Heart left ventricle (tissue), 16 donors: Measurements from ENCODE around the gene CTU2. TPM values are rescaled to one million over a fixed set of nuclear protein-coding genes. Genes with fewer than 3 reads are reported as not detected.
A peak's percentile ranks its signal among the peaks of the same experiment; 100 is the strongest.

Experiments
- ATAC-seq, 4 donors: fragments of 200-7000 bp; cut with Tn5 transposase; one replicate each; pipeline ENCODE4 v1.9.1; 2020 to 2022; ENCODE audit warnings: moderate library complexity in 4 of 4, mild to moderate bottlenecking in 3 of 4, moderate number of reproducible peaks in 1 of 4
- DNase-seq, 5 donors: peaks; one replicate each; pipeline ENCODE4 v3.0.0-alpha.2; 2020
- H3K27ac ChIP-seq, 12 donors: fragments of 200-600 bp; sonication (generic) in 4 of 12; one replicate each; pipeline versions ENCODE4 v1.5.0 to v1.8.0; 2016 to 2022; ENCODE audit warnings: mild to moderate bottlenecking in 2 of 12
- H3K27me3 ChIP-seq, 9 donors: fragments of 200-600 bp; sonication (generic) in 2 of 9; one replicate each; pipeline versions ENCODE4 v1.5.1 to v1.8.0; 2016 to 2022; ENCODE audit warnings: mild to moderate bottlenecking in 3 of 9
- H3K36me3 ChIP-seq, 9 donors: fragments of 200-600 bp; sonication (generic) in 2 of 9; one replicate each; pipeline versions ENCODE4 v1.5.0 to v1.8.0; 2018 to 2022; ENCODE audit warnings: mild to moderate bottlenecking in 2 of 9
- H3K4me1 ChIP-seq, 12 donors: fragments of 200-600 bp; sonication (generic) in 4 of 12; one replicate each; pipeline versions ENCODE4 v1.5.0 to v1.8.0; 2016 to 2022; ENCODE audit warnings: mild to moderate bottlenecking in 3 of 12
- H3K4me3 ChIP-seq, 12 donors: fragments of 200-600 bp; sonication (generic) in 4 of 12; one replicate each; pipeline versions ENCODE4 v1.5.0 to v1.8.0; 2017 to 2022; ENCODE audit warnings: mild to moderate bottlenecking in 9 of 12, moderate library complexity in 4 of 12
- H3K9me3 ChIP-seq, 12 donors: fragments of 200-600 bp; sonication (generic) in 4 of 12; one replicate each; pipeline versions ENCODE4 v1.5.0 to v1.8.0; 2016 to 2022; ENCODE audit warnings: mild to moderate bottlenecking in 1 of 12
- POLR2A ChIP-seq, 2 donors: fragments of 450-650 bp; IDR thresholded peaks; one replicate each; pipeline ENCODE4 v1.6.1; 2017; ENCODE audit warnings: antibody characterized with exemption in 2 of 2, mild to moderate bottlenecking in 2 of 2, moderate library complexity in 2 of 2
- WGBS, 4 donors: extraction: QIAGEN DNeasy Blood & Tissue Kit in 2 of 4; methylation state at CpG; one replicate each; pipeline versions ENCODE4 v1.1.5 to v1.1.7; 2013 to 2018; 5-methylcytosine and 5-hydroxymethylcytosine counted together
- intact Hi-C, 10 donors: fragments of 100-400 bp; cut with DNase I; formaldehyde crosslinking; loops; one replicate each; pipeline versions ENCODE4 v1.11.1 to v1.14.2; 2022
- polyA plus RNA-seq, 2 donors: library from polyadenylated mRNA; stranded (reverse); fragments of 200-250 nt; gene quantifications; one replicate each; pipeline ENCODE4 v1.2.3, GENCODE V29; 2013
- total RNA-seq, 9 donors: library from RNA; depleted of rRNA in 2 of 9; stranded (reverse); fragments of >200 nt in 2 of 9; fragmentation: NEBNext Ultra II Directional in 3 of 9; extraction: Animal tissue kit (Norgen Biotek cat#: 25700) in 3 of 9; gene quantifications; one replicate each; pipeline versions ENCODE4 v1.1.0 to v1.2.4, GENCODE V29; 2016 to 2023
- TF ChIP-seq, protein P1 (sequence below), 12 donors: fragments of 200-600 bp; sonication (generic) in 4 of 12; IDR thresholded peaks; one replicate each; pipeline versions ENCODE4 v1.5.0 to v1.8.0; 2018 to 2022; ENCODE audit warnings: antibody characterized with exemption in 12 of 12, mild to moderate bottlenecking in 5 of 12
- donor health status: ischemic (EF 13 %, LVEDD 7.1; RV severe dilation, severe dysfunction).
- donor health status: healthy with polysubstance abuse.
- donor health status: DM: no; HTN: yes; CAD: no.
- donor health status: DM: no; HTN: no; CAD: no.
- donor health status: ischemic (EF 25% LVEDD 6.9; RV normal size, moderate dysfunction).
- donor health status: ischemic (EF 25% LVEDD 5.7; RV mildly dilated, moderate dysfunction).
- donor health status: healthy.
- donor health status: DM: yes; HTN: yes; CAD: no.
- donor health status: ischemic (EF 35%, LVEDD 5.7; RV mildly dilated, moderate dysfunction).
- donor health status: nonischemic (EF 11% LVEDD 7.7; RV severe dilation, severe dysfunction).
- donor health status: DM: yes; HTN: yes; CAD: no.
- donor health status: PGD.
- donor health status: ischemic (EF 29% LVEDD 5.4; RV normal size, mild dysfunction).
- donor health status: nonischemic (EF 23%, LVEDD 6.1; RV moderate dilation, normal function).

CTU2 gene
- total and polyA plus RNA-seq, 11 donors, result 6.5 to 20.8 (median 13.0) TPM

DNA sequence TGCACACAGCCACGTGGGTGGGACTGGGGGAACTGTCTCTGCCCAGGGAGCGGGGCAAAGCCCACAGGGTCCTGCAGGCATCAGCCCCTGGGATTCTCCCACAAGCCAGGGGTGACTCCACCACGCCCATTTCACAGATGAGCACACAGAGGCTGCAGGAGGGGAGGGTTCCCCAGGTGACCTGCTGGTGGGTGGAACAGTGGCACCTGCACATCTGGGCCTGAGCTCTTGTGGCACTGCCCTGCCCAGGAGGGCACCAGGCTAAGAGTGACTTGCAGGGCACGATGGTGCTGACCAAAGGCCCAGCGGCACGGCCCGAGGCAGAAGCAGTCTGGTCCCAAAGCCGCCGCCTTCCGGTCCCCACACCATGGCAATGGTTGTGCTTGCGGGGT, 54.8 kb downstream of the CTU2 start:
- peaks cover 0 to 15% (median 0%) of the 10 kb centered on the region in 12 donors for H3K9me3 ChIP-seq
- H3K27me3 ChIP-seq, result no peaks in the 10 kb centered on the region
- ATAC-seq (no peak), DNase-seq (no peak)
- peak overlapping the region in 1 of 12 donors; percentile 92 for H3K27ac ChIP-seq
- WGBS, 4 donors, result 90 to 95% (median 95%) methylated on average over 10 to 11 of the region's 11 CpGs
- H3K4me1 ChIP-seq, result peaks cover 0 to 30% (median 14%) of the 10 kb centered on the region in 12 donors
- no peak overlapping the region for H3K4me3 ChIP-seq
- H3K36me3 ChIP-seq, result peaks cover 0 to 4% (median 0%) of the 10 kb centered on the region in 9 donors
- TF ChIP-seq POLR2A (IDR thresholded peaks at IDR 0.05), result no peak
- TF ChIP-seq, protein P1, sequence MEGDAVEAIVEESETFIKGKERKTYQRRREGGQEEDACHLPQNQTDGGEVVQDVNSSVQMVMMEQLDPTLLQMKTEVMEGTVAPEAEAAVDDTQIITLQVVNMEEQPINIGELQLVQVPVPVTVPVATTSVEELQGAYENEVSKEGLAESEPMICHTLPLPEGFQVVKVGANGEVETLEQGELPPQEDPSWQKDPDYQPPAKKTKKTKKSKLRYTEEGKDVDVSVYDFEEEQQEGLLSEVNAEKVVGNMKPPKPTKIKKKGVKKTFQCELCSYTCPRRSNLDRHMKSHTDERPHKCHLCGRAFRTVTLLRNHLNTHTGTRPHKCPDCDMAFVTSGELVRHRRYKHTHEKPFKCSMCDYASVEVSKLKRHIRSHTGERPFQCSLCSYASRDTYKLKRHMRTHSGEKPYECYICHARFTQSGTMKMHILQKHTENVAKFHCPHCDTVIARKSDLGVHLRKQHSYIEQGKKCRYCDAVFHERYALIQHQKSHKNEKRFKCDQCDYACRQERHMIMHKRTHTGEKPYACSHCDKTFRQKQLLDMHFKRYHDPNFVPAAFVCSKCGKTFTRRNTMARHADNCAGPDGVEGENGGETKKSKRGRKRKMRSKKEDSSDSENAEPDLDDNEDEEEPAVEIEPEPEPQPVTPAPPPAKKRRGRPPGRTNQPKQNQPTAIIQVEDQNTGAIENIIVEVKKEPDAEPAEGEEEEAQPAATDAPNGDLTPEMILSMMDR (IDR thresholded peaks at IDR 0.05), result no peak
- intact Hi-C loops, result no loop called here

DNA sequence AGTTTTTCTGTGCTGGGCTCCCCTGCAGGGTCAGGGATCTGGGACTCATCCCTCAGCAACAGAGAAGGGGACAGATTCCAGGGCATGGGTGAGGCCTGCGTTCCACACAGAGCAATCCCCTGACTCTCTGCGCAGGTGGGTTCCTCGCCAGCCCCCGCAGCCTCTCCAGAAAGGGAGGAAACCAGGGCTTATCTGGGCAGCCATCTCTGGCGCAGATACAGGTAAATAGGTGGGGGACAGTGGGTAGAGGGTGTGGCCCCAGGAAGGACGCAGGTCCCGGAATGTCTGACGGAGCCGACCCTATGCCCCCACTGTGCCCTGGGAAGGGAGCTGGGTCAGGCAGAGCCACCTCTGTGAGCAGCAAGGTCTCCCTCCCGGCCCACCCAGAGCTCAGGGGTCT, 55.5 kb downstream of the CTU2 start:
- intact Hi-C loops, result no loop called here
- TF ChIP-seq, protein P1 (IDR thresholded peaks at IDR 0.05), result no peak
- TF ChIP-seq POLR2A (IDR thresholded peaks at IDR 0.05), result no peak
- DNase-seq (no peak), ATAC-seq (no peak)
- Histone ChIP-seq H3K9me3 (peaks cover 0 to 15% (median 0%) of the 10 kb centered on the region in 12 donors), H3K4me1 (peaks cover 0 to 29% (median 15%) of the 10 kb centered on the region in 12 donors), H3K36me3 (peaks cover 0 to 4% (median 0%) of the 10 kb centered on the region in 9 donors), H3K4me3 (no peak overlapping the region), H3K27ac (peak overlapping the region in 1 of 12 donors; percentile 92), H3K27me3 (no peaks in the 10 kb centered on the region)
- 69 to 77% (median 73%) methylated on average over 5 to 10 of the region's 10 CpGs for WGBS, 4 donors

DNA sequence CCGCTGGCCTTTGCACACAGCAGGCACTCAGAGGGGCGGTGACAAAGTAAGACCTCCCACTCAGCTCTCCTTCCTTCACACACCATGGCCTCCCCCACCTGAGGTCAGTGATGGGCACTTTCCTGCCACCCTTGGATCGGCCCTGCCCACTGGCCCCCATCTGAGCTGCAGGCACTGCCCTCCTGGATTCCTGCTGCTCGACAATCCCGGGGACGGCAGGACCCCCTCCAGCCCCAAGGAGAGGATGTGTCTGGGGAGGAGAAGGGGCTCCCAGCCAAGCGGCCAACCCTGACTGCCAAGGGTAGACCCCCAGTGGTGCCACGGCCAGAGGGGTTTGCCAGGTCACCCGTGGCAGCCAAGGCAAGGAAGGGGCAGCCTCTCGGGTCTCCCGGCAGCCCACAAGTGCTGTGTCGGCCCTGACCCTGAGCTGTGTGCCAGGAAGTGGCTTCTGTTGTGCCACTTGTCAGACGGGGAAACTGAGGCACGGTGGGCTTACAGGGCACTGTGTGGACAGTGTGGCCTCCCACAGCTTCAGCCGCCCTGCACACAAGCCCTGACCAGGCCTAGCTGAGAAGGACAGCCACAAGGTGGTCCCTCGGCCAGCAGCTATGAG, 56.1 kb downstream of the CTU2 start:
- TF ChIP-seq, protein P1 (IDR thresholded peaks at IDR 0.05), result no peak
- no peak for TF ChIP-seq POLR2A (IDR thresholded peaks at IDR 0.05)
- no peak for ATAC-seq
- H3K9me3 ChIP-seq, result peaks cover 0 to 15% (median 0%) of the 10 kb centered on the region in 12 donors
- no peak for DNase-seq
- H3K36me3 ChIP-seq, result peaks cover 0 to 4% (median 0%) of the 10 kb centered on the region in 9 donors
- intact Hi-C loops, result no loop called here
- WGBS, 4 donors, result 73 to 81% (median 78%) methylated on average over 3 to 16 of the region's 16 CpGs
- no peak overlapping the region for H3K4me3 ChIP-seq
- H3K27ac ChIP-seq, result peak overlapping the region in 1 of 12 donors; percentile 92
- H3K4me1 ChIP-seq, result peaks cover 0 to 32% (median 18%) of the 10 kb centered on the region in 12 donors
- H3K27me3 ChIP-seq, result no peaks in the 10 kb centered on the region

DNA sequence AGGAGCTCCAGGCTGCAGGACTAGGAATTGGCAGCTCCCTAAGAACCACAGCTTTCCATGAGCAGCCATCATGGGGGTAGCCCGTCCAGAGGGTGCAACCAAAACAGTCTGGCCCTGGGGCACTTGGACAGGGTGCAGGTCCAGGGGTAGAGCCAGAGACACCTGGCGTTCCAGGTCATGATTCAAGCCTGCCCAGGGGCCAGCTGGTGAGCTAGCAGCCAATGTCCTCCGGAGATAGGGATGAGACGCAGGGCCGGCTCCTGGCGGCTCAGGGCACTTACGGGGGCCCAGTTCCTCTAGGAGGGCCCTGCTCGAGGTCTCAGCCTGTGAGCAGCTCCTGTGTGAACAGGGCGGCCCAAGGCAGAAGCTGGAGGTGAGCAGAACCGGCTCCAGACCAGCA, 56.6 kb downstream of the CTU2 start:
- Histone ChIP-seq H3K27me3 (no peaks in the 10 kb centered on the region), H3K27ac (peak overlapping the region in 1 of 12 donors; percentile 92), H3K9me3 (peaks cover 0 to 15% (median 0%) of the 10 kb centered on the region in 12 donors), H3K4me3 (no peak overlapping the region), H3K36me3 (peaks cover 0 to 4% (median 0%) of the 10 kb centered on the region in 9 donors), H3K4me1 (peaks cover 1 to 38% (median 21%) of the 10 kb centered on the region in 12 donors)
- TF ChIP-seq, protein P1 (IDR thresholded peaks at IDR 0.05), result no peak
- TF ChIP-seq POLR2A (IDR thresholded peaks at IDR 0.05), result no peak
- intact Hi-C loops, result no loop called here
- ATAC-seq (no peak), DNase-seq (no peak)
- 77 to 94% (median 90%) methylated on average over 4 to 10 of the region's 10 CpGs for WGBS, 4 donors
